Measurements from ENCODE around the gene SLMAP. TPM values are rescaled to one million over a fixed set of nuclear protein-coding genes. Genes with fewer than 3 reads are reported as not detected.

The SLMAP gene
- total and polyA plus RNA-seq, 10 donors, result 7.8 to 77.3 (median 62.9) TPM

DNA sequence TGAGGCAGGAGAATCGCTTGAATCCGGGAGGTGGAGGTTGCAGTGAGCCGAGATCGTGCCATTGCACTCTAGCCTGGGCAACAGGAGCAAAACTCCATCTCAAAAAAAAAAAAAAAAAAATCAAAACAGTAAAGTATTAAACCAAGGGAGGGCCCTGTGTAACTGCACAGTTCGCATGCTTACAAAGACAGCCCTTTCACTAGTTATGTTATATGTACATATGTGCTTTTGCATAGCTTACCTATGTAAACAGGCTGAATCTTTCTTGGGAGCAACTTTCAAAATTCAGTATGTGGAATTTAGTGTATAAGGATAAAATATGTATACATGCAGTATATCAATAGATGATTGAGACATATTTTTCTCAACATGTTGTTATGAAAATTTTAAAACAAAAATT lies 16.1 kb upstream of the SLMAP start:
- no peak overlapping the region for H3K4me3 ChIP-seq
- H3K4me1 ChIP-seq, result no peaks in the 10 kb centered on the region
- TF ChIP-seq POLR2A (IDR thresholded peaks at IDR 0.05), result no peak
- no peak overlapping the region for H3K27ac ChIP-seq
- no peak for DNase-seq
- no peaks in the 10 kb centered on the region for H3K9me3 ChIP-seq
- intact Hi-C loops (cut with DNase I; ENCODE audit: low total_unique reads), result no loop called here
- H3K36me3 ChIP-seq, result no peaks in the 10 kb centered on the region
- no peaks in the 10 kb centered on the region for H3K27me3 ChIP-seq (replicated peaks in 1 of 7)
- WGBS, 5 donors, result 92 to 98% (median 95%) methylated on average over 5 of the region's 5 CpGs

- Histone ChIP-seq H3K4me3 (no peak overlapping the region), H3K9me3 (no peaks in the 10 kb centered on the region), H3K36me3 (no peaks in the 10 kb centered on the region), H3K27ac (no peak overlapping the region), H3K27me3 (replicated peaks in 1 of 7) (no peaks in the 10 kb centered on the region), H3K4me1 (no peaks in the 10 kb centered on the region)
- intact Hi-C loops (cut with DNase I; ENCODE audit: low total_unique reads), result no loop called here
- TF ChIP-seq, protein P1, sequence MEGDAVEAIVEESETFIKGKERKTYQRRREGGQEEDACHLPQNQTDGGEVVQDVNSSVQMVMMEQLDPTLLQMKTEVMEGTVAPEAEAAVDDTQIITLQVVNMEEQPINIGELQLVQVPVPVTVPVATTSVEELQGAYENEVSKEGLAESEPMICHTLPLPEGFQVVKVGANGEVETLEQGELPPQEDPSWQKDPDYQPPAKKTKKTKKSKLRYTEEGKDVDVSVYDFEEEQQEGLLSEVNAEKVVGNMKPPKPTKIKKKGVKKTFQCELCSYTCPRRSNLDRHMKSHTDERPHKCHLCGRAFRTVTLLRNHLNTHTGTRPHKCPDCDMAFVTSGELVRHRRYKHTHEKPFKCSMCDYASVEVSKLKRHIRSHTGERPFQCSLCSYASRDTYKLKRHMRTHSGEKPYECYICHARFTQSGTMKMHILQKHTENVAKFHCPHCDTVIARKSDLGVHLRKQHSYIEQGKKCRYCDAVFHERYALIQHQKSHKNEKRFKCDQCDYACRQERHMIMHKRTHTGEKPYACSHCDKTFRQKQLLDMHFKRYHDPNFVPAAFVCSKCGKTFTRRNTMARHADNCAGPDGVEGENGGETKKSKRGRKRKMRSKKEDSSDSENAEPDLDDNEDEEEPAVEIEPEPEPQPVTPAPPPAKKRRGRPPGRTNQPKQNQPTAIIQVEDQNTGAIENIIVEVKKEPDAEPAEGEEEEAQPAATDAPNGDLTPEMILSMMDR (IDR thresholded peaks at IDR 0.05 in 8 of 11, conservative IDR thresholded peaks at IDR 0.05 in 3 of 11), result no peak
- TF ChIP-seq POLR2AphosphoS5 (IDR thresholded peaks at IDR 0.05), result no peak
- TF ChIP-seq POLR2A (IDR thresholded peaks at IDR 0.05), result no peak
- no peak for DNase-seq
- 48 to 74% (median 69%) methylated on average over 1 of the region's 1 CpG for WGBS, 5 donors
Observed at GRCh38 chr3:57743496-57743895, 12.6 kb upstream of the SLMAP start.

GRCh38 chr3:57745101-57745500 lies 11.0 kb upstream of the SLMAP start:
- no peak overlapping the region for H3K4me3 ChIP-seq
- no peaks in the 10 kb centered on the region for H3K4me1 ChIP-seq
- no peak overlapping the region for H3K27ac ChIP-seq
- no peak for TF ChIP-seq POLR2A (IDR thresholded peaks at IDR 0.05)
- TF ChIP-seq POLR2AphosphoS5 (IDR thresholded peaks at IDR 0.05), result no peak
- TF ChIP-seq, protein P1 (IDR thresholded peaks at IDR 0.05 in 8 of 11, conservative IDR thresholded peaks at IDR 0.05 in 3 of 11), result no peak
- H3K27me3 ChIP-seq (replicated peaks in 1 of 7), result no peaks in the 10 kb centered on the region
- 92 to 98% (median 94%) methylated on average over 3 of the region's 3 CpGs for WGBS, 5 donors
- no peaks in the 10 kb centered on the region for H3K9me3 ChIP-seq
- no peaks in the 10 kb centered on the region for H3K36me3 ChIP-seq
- DNase-seq, result no peak
- intact Hi-C loops (cut with DNase I; ENCODE audit: low total_unique reads), result no loop called here

DNA sequence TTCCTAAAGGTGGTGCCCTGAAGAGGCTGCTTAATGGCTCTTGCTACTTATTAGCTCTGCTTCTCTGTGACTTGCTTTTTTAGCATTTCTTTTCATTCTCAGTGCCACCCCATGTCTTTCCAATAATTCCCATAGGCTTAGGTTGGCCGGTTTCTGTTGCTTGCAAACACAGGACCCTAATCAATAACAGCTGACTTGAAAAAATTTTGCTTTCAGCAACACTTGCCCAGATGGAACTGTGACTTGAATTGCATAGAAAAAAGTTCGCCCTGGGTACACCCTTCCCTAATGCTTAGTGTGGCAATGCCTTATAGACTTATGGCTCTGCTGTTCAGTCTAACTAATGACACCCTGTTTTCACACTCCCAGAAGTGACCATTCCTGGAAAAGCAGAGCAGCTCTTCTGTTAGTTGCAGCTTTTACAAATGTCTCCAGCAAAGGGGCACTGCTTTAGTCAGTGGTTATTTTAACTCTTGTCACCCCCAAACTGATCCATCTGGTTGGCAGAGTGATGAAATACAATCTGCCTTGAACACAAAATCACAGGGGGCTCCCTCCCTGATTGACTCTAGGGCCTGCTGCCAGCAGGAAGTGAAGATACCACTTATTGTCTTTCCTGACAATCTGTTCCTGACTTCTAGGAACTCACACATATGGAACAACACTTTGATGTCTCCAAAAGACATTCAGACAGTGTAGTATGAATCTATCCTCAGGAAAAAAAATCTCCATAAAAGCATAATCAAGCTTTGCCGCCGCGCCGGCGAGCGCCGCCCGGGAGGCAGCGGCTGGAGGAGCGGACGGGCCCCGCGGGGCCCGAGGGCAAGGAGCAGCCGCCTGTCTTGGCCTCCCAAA lies 9.7 kb upstream of the SLMAP start:
- H3K36me3 ChIP-seq, result no peaks in the 10 kb centered on the region
- no peak for TF ChIP-seq POLR2AphosphoS5 (IDR thresholded peaks at IDR 0.05)
- TF ChIP-seq, protein P1 (IDR thresholded peaks at IDR 0.05 in 8 of 11, conservative IDR thresholded peaks at IDR 0.05 in 3 of 11), result no peak
- TF ChIP-seq POLR2A (IDR thresholded peaks at IDR 0.05), result no peak
- H3K27me3 ChIP-seq (replicated peaks in 1 of 7), result no peaks in the 10 kb centered on the region
- DNase-seq, result no peak
- no peaks in the 10 kb centered on the region for H3K9me3 ChIP-seq
- no peak overlapping the region for H3K4me3 ChIP-seq
- WGBS, 5 donors, result 95 to 98% (median 96%) methylated on average over 14 to 17 of the region's 17 CpGs
- intact Hi-C loops (cut with DNase I; ENCODE audit: low total_unique reads), result no loop called here
- H3K4me1 ChIP-seq, result no peaks in the 10 kb centered on the region
- no peak overlapping the region for H3K27ac ChIP-seq
